HK-2 (cell line): ENCODE data around the gene FPGS.
"Not testable (repeated sequence)": the region's sequence is repeated elsewhere in the genome, so short reads cannot be mapped to it uniquely, and the experiment has no call there.

Experiments
- DNase-seq: peaks from one replicate; pipeline ENCODE4 v3.0.0-alpha.2; 2018; ENCODE audit not compliant: unreplicated experiment

The FPGS gene, protein sequence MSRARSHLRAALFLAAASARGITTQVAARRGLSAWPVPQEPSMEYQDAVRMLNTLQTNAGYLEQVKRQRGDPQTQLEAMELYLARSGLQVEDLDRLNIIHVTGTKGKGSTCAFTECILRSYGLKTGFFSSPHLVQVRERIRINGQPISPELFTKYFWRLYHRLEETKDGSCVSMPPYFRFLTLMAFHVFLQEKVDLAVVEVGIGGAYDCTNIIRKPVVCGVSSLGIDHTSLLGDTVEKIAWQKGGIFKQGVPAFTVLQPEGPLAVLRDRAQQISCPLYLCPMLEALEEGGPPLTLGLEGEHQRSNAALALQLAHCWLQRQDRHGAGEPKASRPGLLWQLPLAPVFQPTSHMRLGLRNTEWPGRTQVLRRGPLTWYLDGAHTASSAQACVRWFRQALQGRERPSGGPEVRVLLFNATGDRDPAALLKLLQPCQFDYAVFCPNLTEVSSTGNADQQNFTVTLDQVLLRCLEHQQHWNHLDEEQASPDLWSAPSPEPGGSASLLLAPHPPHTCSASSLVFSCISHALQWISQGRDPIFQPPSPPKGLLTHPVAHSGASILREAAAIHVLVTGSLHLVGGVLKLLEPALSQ

DNA sequence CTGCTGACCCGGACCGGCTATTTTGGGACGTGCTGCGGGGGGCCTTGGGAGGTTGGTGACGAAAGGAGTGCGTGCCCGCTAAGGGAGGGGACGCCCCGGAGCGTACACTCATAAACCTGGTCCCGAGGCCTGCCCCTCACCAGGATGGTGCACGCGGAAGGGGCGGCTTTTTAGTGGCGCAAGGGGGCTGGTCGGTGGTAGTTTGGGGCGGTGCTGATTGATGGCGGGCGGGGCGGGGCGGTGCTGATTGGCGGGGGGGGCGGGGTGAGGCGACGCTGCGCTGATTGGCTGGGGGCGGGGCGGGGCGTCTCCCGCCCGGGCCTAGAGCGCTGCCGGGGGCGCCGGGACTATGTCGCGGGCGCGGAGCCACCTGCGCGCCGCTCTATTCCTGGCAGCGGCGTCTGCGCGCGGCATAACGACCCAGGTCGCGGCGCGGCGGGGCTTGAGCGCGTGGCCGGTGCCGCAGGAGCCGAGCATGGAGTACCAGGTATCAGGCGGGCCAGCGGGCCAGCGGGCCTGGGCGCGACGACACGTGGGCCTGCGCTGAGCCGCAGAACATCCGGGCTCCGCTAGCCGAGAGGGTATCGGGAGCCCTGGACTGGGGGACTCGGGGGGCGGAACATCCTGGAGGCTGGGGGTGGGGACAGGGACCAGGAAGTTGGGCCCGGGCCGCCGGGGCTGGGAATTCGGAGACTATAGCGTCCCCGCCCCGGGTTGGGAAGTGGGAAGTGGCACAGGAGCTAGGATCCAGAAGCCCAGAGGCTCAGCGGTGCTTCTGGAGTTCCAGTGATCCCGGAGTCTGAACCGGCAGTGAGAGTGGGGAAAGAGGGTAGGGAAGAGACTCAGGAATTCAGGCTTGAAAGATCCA lies at the start of gene FPGS:
Gene FPGS (plus strand): TSS at position 307 of the 868 bp plus-strand sequence. CDS start 43 bp downstream, at position 350.
- DNase-seq, result peak; percentile 91

GRCh38 chr9:127753148-127753547 lies 49.5 kb upstream of the FPGS start:
- no peak for DNase-seq

- DNase-seq, result no peak
These were observed 49.1 kb upstream of the FPGS start for GRCh38 chr9:127753622-127754021.

DNA sequence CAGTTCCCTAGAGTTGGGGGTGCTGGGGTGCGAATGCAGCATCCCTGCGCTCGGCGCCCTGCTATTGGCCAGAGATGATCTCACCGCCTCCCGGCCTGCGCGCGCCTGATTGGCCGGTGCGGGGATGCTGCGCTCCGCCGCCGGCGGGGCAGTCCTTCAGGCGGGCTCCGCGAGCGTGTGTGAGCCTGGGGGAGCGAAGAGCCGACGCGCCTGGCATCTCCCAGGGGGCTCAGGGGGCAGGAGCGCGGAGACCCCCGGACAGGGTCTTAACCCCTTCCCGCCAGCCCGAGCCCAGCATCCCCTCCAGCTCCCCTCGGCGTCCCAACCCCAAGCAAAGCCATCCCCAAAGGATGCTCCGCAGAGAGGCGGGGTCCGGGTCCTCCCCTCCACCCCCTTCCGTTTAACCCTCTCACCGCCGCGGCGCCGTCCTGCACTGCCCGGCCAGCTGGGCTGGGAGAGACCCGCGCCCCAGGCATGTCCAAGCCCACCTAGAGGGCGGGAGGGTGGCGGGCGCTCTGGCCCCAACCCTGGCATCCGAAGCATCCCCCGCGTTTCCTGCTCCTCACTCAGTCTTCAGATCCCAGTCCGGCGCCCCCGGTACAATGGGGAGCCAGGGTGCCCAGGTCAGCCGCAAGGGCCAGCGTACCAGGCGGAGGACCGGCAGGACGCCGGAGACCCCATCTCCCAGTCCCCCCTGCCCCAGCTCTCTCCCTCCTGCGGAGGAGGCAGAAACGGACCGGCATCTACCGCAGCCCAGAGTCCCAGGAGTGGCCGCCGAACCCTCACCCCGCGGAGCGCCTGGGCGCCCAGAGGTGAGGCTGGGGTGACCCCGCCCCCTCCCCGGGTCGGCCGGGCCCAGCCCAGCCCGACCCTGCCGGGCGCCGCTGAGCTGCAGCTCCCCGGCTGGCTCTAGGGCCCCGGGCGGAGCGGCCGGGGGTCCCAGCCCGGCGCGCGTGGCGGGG lies 48.3 kb upstream of the FPGS start:
- no peak for DNase-seq

DNA sequence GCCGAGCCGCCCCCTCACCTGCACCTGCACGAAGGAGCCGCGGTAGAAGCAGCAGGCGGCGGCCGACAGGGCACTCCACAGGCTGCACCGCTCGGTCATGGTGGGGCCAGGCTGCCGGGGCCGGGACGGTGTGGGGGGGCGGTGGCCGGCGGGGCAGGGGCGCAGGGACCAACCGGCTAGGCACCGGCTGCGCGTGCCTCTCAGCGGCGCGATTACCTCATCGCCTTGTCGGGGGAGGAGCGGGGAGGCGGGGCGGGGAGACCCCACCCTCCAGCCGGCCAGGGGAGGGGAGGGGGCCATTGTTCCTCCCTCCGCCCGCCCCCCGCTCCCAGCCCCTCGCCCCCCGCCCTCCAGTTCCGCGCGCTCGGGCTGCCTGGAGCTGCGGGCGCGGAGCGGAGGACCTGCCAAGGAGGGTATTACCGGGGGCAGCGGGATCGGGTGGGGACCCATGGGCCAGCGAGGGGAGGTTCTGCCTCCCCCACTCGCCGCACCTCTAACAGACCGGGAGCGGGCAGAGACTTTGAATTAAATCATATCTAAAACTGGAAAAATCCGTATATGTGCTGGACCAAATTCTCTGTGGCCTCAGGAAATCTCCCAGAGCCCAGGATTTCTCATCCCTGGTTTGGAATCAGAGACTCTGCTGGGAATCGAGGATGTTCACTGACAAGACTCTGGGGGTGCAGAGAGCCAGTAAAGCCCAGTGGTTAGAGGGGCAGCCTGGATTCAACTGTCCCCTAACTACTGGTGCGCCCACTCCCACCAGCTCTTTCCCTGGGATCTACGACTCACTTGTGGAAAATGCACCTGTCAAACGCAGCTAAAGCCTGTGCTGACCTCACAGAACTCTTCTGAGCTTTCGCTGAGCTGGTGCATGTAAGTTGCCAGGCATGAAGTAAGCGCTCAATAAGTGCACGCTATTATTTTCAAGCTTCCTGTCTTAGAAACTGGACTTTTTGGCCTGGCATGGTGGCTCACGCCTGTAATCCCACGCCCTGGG lies 47.3 kb upstream of the FPGS start:
- no peak for DNase-seq

- DNase-seq, result no peak
These were observed 46.4 kb upstream of the FPGS start for GRCh38 chr9:127756233-127756632.

DNA sequence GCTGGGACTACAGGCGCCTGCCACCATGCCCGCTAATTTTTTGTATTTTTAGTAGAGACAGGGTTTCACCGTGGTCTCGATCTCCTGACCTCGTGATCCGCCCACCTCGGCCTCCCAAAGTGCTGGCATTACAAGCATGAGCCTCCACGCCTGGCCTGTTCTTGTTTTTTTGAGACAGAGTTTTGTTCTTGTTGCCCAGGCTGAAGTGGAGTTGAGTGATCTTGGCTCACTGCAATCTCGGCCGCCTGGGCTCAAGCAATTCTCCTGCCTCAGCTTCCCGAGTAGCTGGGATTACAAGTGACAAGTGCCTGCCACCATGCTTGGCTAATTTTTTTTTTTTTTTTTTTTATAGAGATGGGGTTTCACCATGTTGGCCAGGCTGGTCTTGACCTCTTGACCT lies 45.9 kb upstream of the FPGS start:
- DNase-seq, result not testable (repeated sequence)

DNA sequence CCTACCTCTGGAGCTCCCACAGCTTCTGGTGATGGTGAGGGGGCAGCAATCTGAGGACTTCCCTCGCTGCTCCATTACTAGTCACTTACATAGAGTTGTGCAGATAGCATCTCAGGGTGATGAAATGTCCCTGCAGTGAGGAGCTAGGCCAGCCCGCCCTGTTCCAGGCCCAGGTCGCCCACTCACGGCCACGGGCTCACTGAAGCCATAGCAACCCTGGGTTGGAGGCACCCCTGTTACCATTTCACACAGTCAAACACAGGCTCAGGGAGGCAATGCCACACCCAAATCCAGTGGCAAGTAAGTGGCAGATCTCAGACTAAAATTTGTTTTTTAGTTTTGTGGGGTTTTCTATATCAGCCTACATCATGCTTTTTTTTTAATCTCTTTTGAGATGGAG lies 43.8 kb upstream of the FPGS start:
- DNase-seq, result no peak

DNA sequence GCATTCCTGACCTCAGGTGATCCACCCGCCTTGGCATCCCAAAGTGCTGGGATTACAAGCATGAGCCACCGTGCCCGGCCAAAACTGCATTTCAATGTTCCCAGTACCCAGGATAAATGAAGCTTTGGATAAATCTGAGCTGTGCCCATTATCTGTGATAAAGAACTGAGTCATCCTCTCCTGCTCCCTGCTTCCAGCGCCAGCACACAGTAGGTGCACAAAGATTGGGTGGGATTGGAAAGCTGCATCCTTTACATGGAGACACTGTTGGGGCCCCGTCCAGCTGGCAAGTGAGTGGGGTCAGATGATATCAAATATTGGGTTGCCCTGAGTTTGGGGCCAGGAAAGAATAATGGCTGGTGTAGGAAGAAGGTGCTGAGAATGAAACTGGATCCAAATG lies 41.6 kb upstream of the FPGS start:
- DNase-seq, result no peak

DNA sequence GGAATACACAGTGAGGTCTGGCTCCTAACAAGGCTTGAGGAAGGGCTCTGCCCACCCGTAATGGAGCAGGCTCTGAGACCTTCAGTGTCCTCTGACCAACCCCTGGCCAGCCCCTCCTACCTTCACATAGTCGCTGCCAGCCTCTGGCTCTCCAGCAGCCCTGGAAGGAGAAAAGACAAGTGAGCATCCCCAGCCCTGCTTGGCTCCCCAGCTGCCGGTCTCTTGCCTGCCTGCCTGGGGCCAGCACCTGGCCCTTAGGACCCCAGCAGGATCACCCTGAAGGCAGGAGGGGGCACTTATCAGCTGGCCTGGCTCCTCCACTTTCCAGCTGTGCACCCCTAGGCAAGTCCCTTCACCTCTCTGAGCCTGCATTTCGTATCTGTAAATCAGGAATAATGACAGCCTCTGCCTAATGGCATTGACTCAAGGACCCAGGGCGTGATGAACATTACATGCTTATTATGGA lies 41.2 kb upstream of the FPGS start:
- DNase-seq, result no peak

DNA sequence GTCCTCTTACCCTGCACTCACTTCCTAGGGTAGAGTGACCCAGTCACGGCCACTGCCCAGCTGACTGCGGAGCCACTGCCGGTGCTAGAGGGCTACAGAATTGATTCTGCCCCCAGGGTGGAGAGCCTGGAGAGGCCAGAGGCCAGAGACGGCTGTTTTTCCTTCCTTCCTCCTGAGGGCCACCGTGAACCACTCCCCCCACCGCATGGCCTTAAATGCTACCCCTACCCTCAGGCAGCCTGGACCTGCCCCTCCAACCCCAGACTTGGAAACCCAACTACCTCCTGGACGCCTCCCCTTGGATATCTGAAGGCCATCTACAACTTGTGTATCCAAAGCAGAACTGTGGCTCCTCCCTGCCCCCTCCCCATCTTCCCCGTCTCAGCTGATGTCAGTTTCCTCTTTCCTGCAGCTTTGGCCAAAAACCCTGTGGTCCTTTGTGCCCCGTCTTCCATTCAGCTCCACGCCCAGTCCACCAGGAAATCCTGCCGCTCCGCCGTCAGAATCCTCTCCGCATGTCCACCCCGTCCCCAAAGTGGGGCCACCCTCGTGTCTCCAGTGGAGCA lies 40.5 kb upstream of the FPGS start:
- DNase-seq, result no peak

DNA sequence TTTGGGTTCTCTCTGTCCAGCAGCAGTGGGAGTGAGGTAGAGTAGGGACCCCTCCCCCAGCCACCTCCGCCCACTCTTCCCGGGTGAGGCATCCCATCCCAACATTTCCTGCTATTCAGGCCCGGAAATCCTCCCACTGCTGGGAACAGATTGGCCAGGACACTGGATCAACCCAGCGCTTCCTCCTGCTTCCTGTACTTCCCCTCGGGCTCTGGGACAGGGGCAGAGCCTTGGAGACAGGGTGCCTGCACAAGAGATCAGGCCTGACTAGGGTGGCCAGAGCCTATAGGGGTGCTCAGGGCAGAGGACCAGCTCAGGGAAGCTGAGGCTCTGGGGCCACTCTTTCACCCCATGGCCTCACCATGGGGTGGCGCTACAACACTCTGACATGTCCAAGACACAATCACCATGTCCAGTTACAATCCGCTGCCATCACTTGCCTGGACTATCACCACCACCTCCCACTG lies 38.7 kb upstream of the FPGS start:
- DNase-seq, result no peak

DNA sequence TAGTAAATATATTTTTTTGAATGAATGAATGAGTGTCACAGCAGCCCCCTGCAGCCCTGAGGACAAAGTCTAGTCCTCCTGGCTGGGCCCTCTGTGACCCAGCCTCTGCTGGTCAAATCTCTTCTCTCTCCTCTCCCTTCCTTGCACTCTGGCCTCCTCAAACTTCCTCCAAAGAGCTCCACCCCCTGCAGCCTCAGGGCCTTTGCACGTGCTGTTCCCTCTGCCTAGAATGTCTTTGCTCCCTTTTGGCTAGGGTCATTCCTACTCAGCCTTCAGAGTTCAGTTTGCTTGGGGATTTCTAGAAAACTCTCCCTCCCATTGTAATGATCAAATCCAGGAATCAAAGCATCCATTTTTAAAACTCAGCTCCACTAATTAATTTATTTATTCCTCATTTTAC lies 37.3 kb upstream of the FPGS start:
- no peak for DNase-seq

GRCh38 chr9:127767410-127767809 lies 35.3 kb upstream of the FPGS start:
- no peak for DNase-seq

- DNase-seq, result no peak
These were observed 34.8 kb upstream of the FPGS start for GRCh38 chr9:127767909-127768331.

DNA sequence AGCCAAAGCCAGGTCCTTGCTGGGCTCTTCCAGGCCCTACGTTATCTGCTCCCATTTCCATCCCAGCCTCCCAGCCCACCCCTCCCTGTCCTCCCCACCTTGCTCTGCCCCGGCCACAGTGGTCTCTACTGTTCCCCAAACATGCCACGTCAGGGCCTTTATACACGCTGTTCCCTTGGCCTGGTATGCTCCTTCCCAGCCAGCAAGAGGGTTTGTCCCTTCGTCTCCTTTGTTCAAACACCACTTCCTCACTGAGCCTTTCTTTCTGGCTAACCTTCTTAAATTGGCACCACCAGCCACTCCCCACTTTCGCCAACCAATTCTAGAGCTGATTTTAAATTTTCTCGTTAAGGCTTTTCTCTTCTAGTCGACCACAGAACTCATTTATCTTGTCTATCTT lies 34.0 kb upstream of the FPGS start:
- no peak for DNase-seq

GRCh38 chr9:127769101-127769500 lies 33.6 kb upstream of the FPGS start:
- no peak for DNase-seq

DNA sequence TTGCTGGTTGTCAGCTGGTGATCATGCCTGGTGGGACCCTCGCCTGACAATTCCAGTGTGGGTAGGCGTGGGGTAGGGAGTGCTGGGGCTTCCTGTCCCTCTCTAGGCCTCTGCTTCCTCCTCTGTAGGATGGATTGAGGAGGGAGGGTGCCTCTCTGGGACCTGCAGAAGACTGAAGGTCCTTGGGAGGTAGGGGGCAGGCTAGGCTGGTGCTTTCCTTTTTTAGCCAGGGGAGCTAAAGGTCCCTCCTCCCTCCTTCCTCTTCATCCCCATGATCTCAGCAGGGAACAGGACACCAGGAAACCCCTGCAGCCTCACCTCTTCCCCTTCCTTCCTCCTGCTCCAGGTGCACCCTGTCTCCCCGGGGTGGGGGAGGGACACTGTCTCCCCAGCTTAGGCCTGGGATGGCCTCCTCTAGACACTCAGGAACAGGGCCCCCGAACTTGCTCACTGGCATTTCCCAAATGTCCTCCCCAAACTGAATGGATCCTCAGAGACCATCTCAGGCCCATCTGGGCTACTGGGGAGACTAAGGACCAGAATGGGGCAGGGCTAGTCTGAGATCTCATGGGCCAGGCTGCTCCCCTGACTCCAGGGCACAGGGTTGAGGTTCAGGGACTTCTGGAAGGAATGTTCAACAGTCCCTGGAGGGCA lies 32.6 kb upstream of the FPGS start:
- DNase-seq, result no peak

DNA sequence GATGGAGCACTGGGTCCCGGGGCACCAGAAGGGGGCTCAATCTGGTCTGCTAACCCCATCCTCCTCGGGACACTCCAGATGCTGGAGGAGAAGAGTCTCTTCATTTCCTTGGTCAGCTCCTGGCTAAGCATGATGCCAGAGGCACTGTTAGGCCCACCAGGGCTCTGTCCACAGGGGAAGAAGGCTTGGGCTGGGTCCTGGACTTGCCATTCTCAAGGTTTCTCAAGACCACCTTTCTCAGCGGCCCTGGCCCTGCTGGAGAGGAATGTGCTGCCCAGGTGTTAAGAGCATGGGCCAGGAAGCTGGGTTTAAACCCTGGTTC lies 32.1 kb upstream of the FPGS start:
- DNase-seq, result no peak
